Immature natural killer cell (primary cell): Measurements from ENCODE around the gene SSBP3. TPM values are rescaled to one million over a fixed set of nuclear protein-coding genes. Genes with fewer than 3 reads are reported as not detected.
A peak's percentile ranks its signal among the peaks of the same experiment; 100 is the strongest.

Experiments
- DNase-seq, 3 donors: peaks; one replicate each; pipeline ENCODE4 v3.0.0; 2022; ENCODE audit warnings: mixed read lengths in 1 of 3
- H3K27ac Mint-ChIP-seq, 6 donors: one replicate each; pipeline ENCODE4 v1.8.0; 2020; ENCODE audit warnings: mixed read lengths in 6 of 6, mild to moderate bottlenecking in 5 of 6, inconsistent platforms in 4 of 6, moderate library complexity in 3 of 6
- H3K27me3 Mint-ChIP-seq, 3 donors: one replicate each; pipeline ENCODE4 v1.8.0; 2020 to 2021; ENCODE audit warnings: low read depth in 3 of 3, mild to moderate bottlenecking in 3 of 3, mixed read lengths in 3 of 3, moderate library complexity in 3 of 3, inconsistent platforms in 1 of 3
- H3K36me3 Mint-ChIP-seq, 3 donors: one replicate each; pipeline ENCODE4 v1.8.0; 2020; ENCODE audit warnings: mixed read lengths in 3 of 3, inconsistent platforms in 2 of 3, mild to moderate bottlenecking in 2 of 3
- H3K4me1 Mint-ChIP-seq, 2 donors: one replicate each; pipeline ENCODE4 v1.8.0; 2020; ENCODE audit warnings: inconsistent platforms in 2 of 2, mild to moderate bottlenecking in 2 of 2, mixed read lengths in 2 of 2, moderate library complexity in 1 of 2
- H3K4me3 Mint-ChIP-seq, 5 donors: one replicate each; pipeline ENCODE4 v1.8.0; 2020; ENCODE audit warnings: mild to moderate bottlenecking in 5 of 5, mixed read lengths in 5 of 5, inconsistent platforms in 3 of 5, moderate library complexity in 3 of 5
- H3K9me3 Mint-ChIP-seq, 6 donors: one replicate each; pipeline ENCODE4 v1.8.0; 2020; ENCODE audit warnings: mild to moderate bottlenecking in 6 of 6, mixed read lengths in 6 of 6, inconsistent platforms in 4 of 6, moderate library complexity in 3 of 6
- polyA plus RNA-seq, 3 donors: library from polyadenylated mRNA; unstranded; fragments of 300-500 nt; fragmentation: Illumina TruSeq; gene quantifications; one replicate each; pipeline ENCODE4 v1.2.3, GENCODE V29; 2021

The SSBP3 gene
- polyA plus RNA-seq, 3 donors from 2014 or later = 19.8 to 30.1 (median 21.1) TPM

DNA sequence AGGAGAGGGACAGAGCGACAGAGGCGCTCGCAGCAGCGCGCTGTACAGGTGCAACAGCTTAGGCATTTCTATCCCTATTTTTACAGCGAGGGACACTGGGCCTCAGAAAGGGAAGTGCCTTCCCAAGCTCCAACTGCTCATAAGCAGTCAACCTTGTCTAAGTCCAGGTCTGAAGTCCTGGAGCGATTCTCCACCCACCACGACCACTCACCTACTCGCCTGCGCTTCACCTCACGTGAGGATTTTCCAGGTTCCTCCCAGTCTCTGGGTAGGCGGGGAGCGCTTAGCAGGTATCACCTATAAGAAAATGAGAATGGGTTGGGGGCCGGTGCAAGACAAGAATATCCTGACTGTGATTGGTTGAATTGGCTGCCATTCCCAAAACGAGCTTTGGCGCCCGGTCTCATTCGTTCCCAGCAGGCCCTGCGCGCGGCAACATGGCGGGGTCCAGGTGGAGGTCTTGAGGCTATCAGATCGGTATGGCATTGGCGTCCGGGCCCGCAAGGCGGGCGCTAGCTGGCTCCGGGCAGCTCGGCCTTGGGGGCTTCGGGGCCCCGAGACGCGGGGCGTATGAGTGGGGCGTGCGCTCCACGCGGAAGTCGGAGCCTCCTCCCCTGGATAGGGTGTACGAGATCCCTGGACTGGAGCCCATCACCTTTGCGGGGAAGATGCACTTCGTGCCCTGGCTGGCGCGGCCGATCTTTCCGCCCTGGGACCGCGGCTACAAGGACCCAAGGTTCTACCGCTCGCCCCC is 206.3 kb downstream of the SSBP3 start, which contains the start of the genes CYB5RL and MRPL37:
TSS of gene CYB5RL (minus strand) at position 266 of the 754 bp plus-strand sequence. CDS start 4,414 bp downstream, outside the sequence.
TSS of gene MRPL37 (plus strand) at position 403 of the 754 bp plus-strand sequence. CDS start at position 480, 77 bp downstream.
- Mint-ChIP-seq H3K4me3 (peak within 1 kb of the TSS; percentile 88 to 94 (median 93)), H3K9me3 (no peaks in the 10 kb centered on the region), H3K36me3 (peaks cover 0 to 9% (median 8%) of the 10 kb centered on the region in 3 donors), H3K27ac (peak within 1 kb of the TSS; percentile 74 to 92 (median 82)), H3K4me1 (peaks cover 30 to 45% of the 10 kb centered on the region in 2 donors), H3K27me3 (peaks cover 0 to 2% (median 0%) of the 10 kb centered on the region in 3 donors)
- peak; percentile 88 to 89 (median 88) for DNase-seq

DNA sequence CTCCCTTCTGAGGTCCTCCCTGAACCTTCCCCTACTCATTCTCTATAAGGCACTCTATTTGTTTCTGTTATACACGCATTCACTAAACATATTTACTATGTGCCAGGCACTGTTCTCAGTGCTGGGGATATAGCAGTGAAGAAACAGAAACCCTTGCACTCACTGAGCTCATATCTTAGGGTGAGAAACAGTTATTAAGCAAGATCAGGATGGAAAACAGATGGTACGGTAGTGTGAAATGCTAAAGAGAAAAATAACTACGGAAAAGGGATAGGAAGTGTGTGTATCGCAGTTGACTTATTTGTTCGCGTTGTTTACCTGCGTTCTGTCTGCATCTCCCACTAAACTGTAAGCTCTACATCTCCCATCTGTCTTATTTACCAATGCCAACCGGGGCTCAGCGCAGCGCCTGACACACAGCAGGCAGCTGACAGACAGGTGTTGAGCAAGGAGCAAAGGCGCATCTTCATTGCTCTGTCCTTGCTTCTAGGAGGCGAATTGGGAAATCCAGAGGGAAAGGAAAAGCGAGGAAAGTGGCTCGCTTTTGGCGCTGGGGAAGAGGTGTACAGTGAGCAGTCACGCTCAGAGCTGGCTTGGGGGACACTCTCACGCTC is 206.9 kb downstream of the SSBP3 start:
- Mint-ChIP-seq H3K4me3 (peak overlapping the region; percentile 88 to 94 (median 93)), H3K27ac (peak overlapping the region; percentile 52 to 92 (median 78)), H3K9me3 (no peaks in the 10 kb centered on the region), H3K4me1 (peaks cover 30 to 45% of the 10 kb centered on the region in 2 donors), H3K36me3 (peaks cover 0 to 11% (median 9%) of the 10 kb centered on the region in 3 donors), H3K27me3 (peaks cover 0 to 2% (median 0%) of the 10 kb centered on the region in 3 donors)
- DNase-seq = no peak

- Mint-ChIP-seq H3K27ac (no peak overlapping the region), H3K4me3 (no peak overlapping the region), H3K4me1 (no peaks in the 10 kb centered on the region), H3K36me3 (peaks cover 4 to 28% (median 18%) of the 10 kb centered on the region in 3 donors), H3K9me3 (no peaks in the 10 kb centered on the region), H3K27me3 (no peaks in the 10 kb centered on the region)
- DNase-seq = no peak
Observed at GRCh38 chr1:54193453-54193852, 212.7 kb downstream of the SSBP3 start.

DNA sequence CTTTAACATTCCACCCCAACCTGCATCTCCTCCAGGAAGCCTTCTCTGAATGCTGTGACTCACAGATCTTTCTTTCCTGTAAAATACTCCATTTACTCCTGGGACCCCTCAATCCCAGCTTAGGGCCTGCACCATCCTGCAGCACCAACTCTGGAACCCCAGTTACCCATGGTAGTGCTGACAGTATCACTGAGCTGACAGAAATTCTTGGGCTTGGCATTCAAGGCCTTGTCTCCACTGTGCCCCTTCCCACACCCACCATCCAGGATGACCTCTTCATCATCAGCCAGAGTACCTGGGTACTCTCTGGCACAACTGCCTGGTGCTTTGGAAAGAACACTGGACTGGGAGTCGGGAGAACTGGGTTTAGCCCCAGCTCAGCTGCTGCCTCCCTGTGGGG is 214.7 kb downstream of the SSBP3 start:
- Mint-ChIP-seq H3K27me3 (no peaks in the 10 kb centered on the region), H3K9me3 (no peaks in the 10 kb centered on the region), H3K27ac (no peak overlapping the region), H3K4me1 (no peaks in the 10 kb centered on the region), H3K36me3 (peaks cover 4 to 34% (median 16%) of the 10 kb centered on the region in 3 donors), H3K4me3 (no peak overlapping the region)
- DNase-seq = no peak

GRCh38 chr1:54190526-54190925 is 215.7 kb downstream of the SSBP3 start:
- Mint-ChIP-seq H3K4me3 (no peak overlapping the region), H3K27me3 (no peaks in the 10 kb centered on the region), H3K36me3 (peaks cover 4 to 37% (median 13%) of the 10 kb centered on the region in 3 donors), H3K9me3 (no peaks in the 10 kb centered on the region), H3K27ac (no peak overlapping the region), H3K4me1 (no peaks in the 10 kb centered on the region)
- DNase-seq = no peak

DNA sequence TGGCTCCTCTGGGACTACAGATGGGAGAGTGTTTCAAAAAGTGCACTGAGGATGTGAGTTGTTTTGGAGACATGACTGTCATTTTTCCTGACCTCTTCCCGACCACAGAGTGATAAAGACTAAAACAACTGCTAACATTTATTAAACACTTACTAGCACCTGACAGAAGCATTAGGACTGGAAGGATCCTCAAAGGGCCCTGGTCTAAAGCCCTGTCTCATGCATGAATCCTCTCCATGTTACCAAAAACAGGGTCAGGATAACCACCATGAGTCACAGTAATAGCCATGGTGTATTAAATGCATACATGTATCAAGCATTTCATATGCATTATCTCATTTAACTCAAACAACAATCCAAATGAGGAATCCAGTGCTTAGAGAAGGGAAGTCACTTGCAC is 217.9 kb downstream of the SSBP3 start:
- no peak for DNase-seq
- peaks cover 3 to 30% (median 11%) of the 10 kb centered on the region in 3 donors for H3K36me3 Mint-ChIP-seq
- H3K4me1 Mint-ChIP-seq = no peaks in the 10 kb centered on the region
- H3K27me3 Mint-ChIP-seq = no peaks in the 10 kb centered on the region
- H3K27ac Mint-ChIP-seq = no peak overlapping the region
- no peak overlapping the region for H3K4me3 Mint-ChIP-seq
- no peaks in the 10 kb centered on the region for H3K9me3 Mint-ChIP-seq

GRCh38 chr1:54186056-54186455 is 220.1 kb downstream of the SSBP3 start:
- H3K27me3 Mint-ChIP-seq = no peaks in the 10 kb centered on the region
- H3K36me3 Mint-ChIP-seq = peaks cover 0 to 21% (median 7%) of the 10 kb centered on the region in 3 donors
- H3K27ac Mint-ChIP-seq = no peak overlapping the region
- no peaks in the 10 kb centered on the region for H3K4me1 Mint-ChIP-seq
- no peaks in the 10 kb centered on the region for H3K9me3 Mint-ChIP-seq
- no peak for DNase-seq
- H3K4me3 Mint-ChIP-seq = no peak overlapping the region

DNA sequence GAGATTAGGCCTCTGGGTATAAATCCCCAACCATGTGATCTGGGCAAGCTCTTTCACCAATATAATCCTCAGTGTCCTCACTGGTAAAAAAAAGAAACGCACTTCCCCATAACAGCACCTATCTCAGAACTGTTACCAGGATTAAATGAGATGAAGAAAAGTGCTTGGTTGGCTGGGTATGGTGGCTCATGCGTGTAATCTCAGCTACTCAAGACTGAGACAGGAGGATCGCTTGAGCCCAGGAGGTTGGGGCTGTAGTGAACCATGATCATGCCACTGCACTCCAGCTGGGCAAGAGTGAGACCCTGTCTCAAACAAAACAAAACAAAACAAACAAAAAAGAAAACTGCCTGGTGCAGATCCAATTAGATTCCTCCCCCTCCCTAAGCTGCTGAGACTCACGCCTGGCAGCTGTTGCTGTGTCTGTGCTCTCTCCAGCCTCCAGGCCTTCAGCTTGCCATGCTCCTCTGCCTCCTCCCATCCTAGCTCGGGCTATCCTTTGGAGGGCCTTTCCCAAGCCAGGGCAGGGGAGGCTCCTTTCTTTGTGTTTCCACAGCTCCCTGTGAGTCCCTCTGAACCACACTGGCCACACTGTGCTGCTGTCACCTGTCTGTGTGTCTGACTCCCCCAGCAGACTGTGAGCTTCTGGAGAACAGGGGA is 225.4 kb downstream of the SSBP3 start:
- no peaks in the 10 kb centered on the region for H3K9me3 Mint-ChIP-seq
- peaks cover 0 to 3% (median 2%) of the 10 kb centered on the region in 3 donors for H3K27me3 Mint-ChIP-seq
- no peak for DNase-seq
- H3K4me1 Mint-ChIP-seq = no peaks in the 10 kb centered on the region
- peak overlapping the region in 1 of 6 donors; percentile 11 for H3K27ac Mint-ChIP-seq
- no peak overlapping the region for H3K4me3 Mint-ChIP-seq
- H3K36me3 Mint-ChIP-seq = peaks cover 0 to 15% (median under 1%) of the 10 kb centered on the region in 3 donors

DNA sequence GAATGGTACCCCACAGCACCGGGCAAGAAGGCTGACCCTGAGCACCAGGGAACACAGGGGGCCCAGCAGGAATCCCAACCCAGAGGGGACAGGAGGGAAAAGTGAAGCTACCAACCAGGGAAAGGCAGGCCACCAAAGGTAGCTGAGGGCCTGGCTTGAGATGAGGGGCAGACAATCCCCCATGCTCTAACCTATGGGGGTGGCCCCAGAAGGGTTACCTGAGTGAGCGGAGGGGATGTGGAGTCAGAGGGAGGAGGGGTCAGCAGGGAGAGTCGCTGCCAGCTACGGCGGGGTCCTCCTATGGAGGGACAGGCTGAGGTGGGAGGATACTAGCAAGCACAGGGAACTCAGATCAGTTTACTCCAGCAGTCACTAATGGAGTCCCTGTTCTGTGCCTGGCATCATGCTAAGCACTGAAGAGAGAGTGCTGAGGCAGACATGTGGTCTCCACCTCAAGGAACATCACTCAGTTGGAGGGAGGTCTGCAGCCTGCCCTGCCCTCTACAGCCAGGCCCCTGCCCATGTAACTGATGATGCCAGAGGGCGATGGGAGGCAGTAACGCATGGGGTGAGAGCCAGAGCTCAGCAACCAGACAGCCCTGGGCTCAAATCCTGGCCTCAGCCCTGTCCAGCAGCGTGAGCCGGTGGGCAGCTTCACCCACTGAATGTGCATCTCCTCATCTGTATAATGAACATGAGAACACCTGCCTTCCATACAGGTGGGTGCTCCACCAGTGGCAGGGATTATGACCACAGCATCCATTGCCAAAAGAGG is 227.7 kb downstream of the SSBP3 start:
- Mint-ChIP-seq H3K36me3 (peaks cover 0 to 6% (median 3%) of the 10 kb centered on the region in 3 donors), H3K4me1 (no peaks in the 10 kb centered on the region), H3K9me3 (no peaks in the 10 kb centered on the region), H3K4me3 (no peak overlapping the region), H3K27ac (peak overlapping the region in 1 of 6 donors; percentile 40), H3K27me3 (peaks cover 0 to 5% (median 2%) of the 10 kb centered on the region in 3 donors)
- DNase-seq = no peak

DNA sequence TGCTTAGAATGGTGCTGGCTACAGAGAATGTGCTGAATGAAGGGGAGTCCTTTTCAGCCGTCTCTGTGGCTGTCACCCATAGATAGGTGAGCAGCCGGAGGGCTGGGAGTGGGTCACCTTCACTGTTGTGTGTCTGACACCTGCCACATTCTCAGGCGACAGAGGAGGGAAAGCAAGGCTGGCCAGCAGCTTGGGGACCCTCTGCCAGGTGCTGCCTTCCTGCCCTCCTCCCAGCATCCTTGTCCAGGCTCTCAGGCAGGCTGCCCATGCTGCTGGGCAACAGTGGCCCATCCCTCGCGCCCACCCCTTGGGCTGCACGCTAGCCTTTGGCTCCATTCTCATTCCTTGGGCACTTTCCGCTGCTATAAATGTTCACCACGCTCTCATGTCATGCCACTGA is 228.5 kb downstream of the SSBP3 start:
- no peak for DNase-seq
- Mint-ChIP-seq H3K27me3 (peaks cover 0 to 5% (median 2%) of the 10 kb centered on the region in 3 donors), H3K4me1 (no peaks in the 10 kb centered on the region), H3K36me3 (peaks cover 0 to 6% (median 3%) of the 10 kb centered on the region in 3 donors), H3K4me3 (no peak overlapping the region), H3K27ac (no peak overlapping the region), H3K9me3 (no peaks in the 10 kb centered on the region)

GRCh38 chr1:54176621-54177327 is 229.4 kb downstream of the SSBP3 start:
- Mint-ChIP-seq H3K27ac (no peak overlapping the region), H3K36me3 (peaks cover 0 to 6% (median 3%) of the 10 kb centered on the region in 3 donors), H3K4me3 (no peak overlapping the region), H3K27me3 (peaks cover 0 to 5% (median 2%) of the 10 kb centered on the region in 3 donors), H3K4me1 (no peaks in the 10 kb centered on the region), H3K9me3 (no peaks in the 10 kb centered on the region)
- DNase-seq = no peak
